Mammary epithelial cell (primary cell): Measurements from ENCODE around the gene CDK11B.
"Not testable (repeated sequence)": the region's sequence is repeated elsewhere in the genome, so short reads cannot be mapped to it uniquely, and the experiment has no call there.

Experiments used
- EZH2 ChIP-seq: IDR thresholded peaks from 2 replicates; pipeline ENCODE4 v1.6.1; 2012; ENCODE audit warnings: low read length, inconsistent platforms, borderline replicate concordance
- TF ChIP-seq, protein P1 (sequence below), 2 donors: IDR thresholded peaks in 1 of 2; conservative IDR thresholded peaks in 1 of 2; 2 replicates each; pipeline ENCODE4 v1.5.1; 2011 to 2012; ENCODE audit warnings: inconsistent platforms in 2 of 2, low read length in 2 of 2, mild to moderate bottlenecking in 2 of 2, control low read depth in 1 of 2, low read depth in 1 of 2; ENCODE audit not compliant: insufficient read depth in 1 of 2; ENCODE audit errors: extremely low read depth in 1 of 2

DNA sequence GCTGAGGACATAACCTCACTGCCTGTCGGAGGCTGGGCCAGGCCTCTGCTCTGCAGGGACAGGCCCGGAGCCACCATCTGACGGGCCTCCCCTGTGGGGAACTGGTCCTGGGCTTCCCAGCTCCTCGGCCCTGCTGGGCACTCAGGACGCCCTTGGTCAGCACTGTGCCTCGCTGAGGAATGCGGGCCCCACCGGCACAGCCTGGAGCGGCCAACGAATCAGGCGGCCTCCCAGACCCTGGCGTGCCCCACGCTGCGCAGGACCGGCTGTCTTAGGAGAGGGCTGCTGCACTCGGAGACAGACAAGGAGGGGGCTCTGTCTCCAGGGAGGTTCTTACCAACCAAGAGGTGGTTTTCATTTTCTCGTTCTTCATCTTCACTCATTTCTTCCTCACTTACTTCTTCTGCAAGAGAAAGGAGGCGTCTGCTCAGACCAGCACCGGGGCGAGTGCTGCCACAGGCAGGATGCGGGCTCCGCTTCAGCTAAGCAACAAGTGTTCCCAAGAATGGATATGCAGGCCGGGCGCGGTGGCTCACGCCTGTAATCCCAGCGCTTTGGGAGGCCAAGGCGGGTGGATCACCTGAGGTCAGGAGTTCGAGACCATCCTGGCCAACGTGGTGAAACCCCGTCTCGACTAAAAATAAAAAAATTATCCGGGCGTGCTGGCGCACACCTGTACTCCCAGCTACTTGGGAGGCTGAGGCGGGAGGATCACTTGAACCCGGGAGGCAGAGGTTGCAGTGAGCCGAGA lies 17.9 kb downstream of the CDK11B start:
- not testable (repeated sequence) for TF ChIP-seq EZH2
- TF ChIP-seq, protein P1, sequence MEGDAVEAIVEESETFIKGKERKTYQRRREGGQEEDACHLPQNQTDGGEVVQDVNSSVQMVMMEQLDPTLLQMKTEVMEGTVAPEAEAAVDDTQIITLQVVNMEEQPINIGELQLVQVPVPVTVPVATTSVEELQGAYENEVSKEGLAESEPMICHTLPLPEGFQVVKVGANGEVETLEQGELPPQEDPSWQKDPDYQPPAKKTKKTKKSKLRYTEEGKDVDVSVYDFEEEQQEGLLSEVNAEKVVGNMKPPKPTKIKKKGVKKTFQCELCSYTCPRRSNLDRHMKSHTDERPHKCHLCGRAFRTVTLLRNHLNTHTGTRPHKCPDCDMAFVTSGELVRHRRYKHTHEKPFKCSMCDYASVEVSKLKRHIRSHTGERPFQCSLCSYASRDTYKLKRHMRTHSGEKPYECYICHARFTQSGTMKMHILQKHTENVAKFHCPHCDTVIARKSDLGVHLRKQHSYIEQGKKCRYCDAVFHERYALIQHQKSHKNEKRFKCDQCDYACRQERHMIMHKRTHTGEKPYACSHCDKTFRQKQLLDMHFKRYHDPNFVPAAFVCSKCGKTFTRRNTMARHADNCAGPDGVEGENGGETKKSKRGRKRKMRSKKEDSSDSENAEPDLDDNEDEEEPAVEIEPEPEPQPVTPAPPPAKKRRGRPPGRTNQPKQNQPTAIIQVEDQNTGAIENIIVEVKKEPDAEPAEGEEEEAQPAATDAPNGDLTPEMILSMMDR (conservative IDR thresholded peaks at IDR 0.05 in 1 of 2, IDR thresholded peaks at IDR 0.05 in 1 of 2; ENCODE audit: extremely low read depth in 1 of 2, insufficient read depth in 1 of 2, low read depth in 1 of 2, low read length in 2 of 2) = not testable (repeated sequence)
